Panc1 (cell line): ENCODE measurements around the gene PLCE1. TPM values are rescaled to one million over a fixed set of nuclear protein-coding genes. Genes with fewer than 3 reads are reported as not detected.

ENCODE experiments used
- ATAC-seq: fragments of 200-7000 bp; cut with Tn5 transposase; 2 replicates; pipeline ENCODE4 v1.9.1; 2020; ENCODE audit warnings: mild to moderate bottlenecking, moderate library complexity
- BruUV-seq: library from RNA; stranded (reverse); fragments of 400-500 nt; replicated peaks from 2 replicates; lab custom pipeline; 2021; lab: Mats Ljungman, UMichigan
- CTCF ChIA-PET: fragments of 300-600 bp; sonication (Branson Sonifier 250); formaldehyde crosslinking; loops from one replicate; lab custom pipeline; 2022; ENCODE audit warnings: antibody characterized with exemption; lab: Charles Lee
- POLR2A ChIA-PET: fragments of 300-600 bp; sonication (Branson Sonifier 250); formaldehyde crosslinking; loops from one replicate; lab custom pipeline; 2022; ENCODE audit warnings: antibody characterized with exemption; lab: Charles Lee
- DNase-seq: peaks from one replicate; pipeline ENCODE4 v3.0.0-alpha.2; 2010; ENCODE audit warnings: low read depth, low spot score
- H3K27ac ChIP-seq: 2 replicates; pipeline ENCODE4 v1.5.1; 2011; ENCODE audit warnings: mild to moderate bottlenecking, low read length, inconsistent platforms
- H3K27me3 ChIP-seq: fragments of 200-500 bp; sonication (Bioruptor generic); 2 replicates; pipeline ENCODE4 v1.6.0; 2014; ENCODE audit warnings: low read length, inconsistent platforms; ENCODE audit not compliant: control insufficient read depth, insufficient read depth
- H3K36me3 ChIP-seq: fragments of 200-500 bp; sonication (Bioruptor generic); 2 replicates; pipeline ENCODE4 v1.5.1; 2014; ENCODE audit warnings: inconsistent platforms, mild to moderate bottlenecking, low read length, moderate library complexity; ENCODE audit not compliant: control insufficient read depth, insufficient read depth
- H3K4me1 ChIP-seq: 2 replicates; pipeline ENCODE4 v1.5.1; 2011; ENCODE audit warnings: inconsistent platforms, mild to moderate bottlenecking, low read length, moderate library complexity; ENCODE audit not compliant: control insufficient read depth, insufficient read depth
- H3K4me3 ChIP-seq, 2 experiments: 2 replicates each; pipeline ENCODE4 v1.5.1; 2011 to 2012; ENCODE audit warnings: low read depth in 2 of 2, low read length in 2 of 2, mild to moderate bottlenecking in 2 of 2, inconsistent platforms in 1 of 2, moderate library complexity in 1 of 2
- H3K9me3 ChIP-seq: fragments of 200-500 bp; sonication (Bioruptor generic); 2 replicates; pipeline ENCODE4 v1.5.1; 2014; ENCODE audit warnings: low read depth, mild to moderate bottlenecking, inconsistent platforms, low read length, moderate library complexity; ENCODE audit not compliant: control insufficient read depth, insufficient read depth
- POLR2AphosphoS5 ChIP-seq: IDR thresholded peaks from 2 replicates; pipeline ENCODE4 v1.6.1; 2012; ENCODE audit warnings: mild to moderate bottlenecking, low read depth, low read length, moderate library complexity
- REST ChIP-seq, 2 experiments: IDR thresholded peaks; 2 replicates each; pipeline ENCODE4 v1.6.1; 2011 to 2012; ENCODE audit warnings: low read depth in 2 of 2, control low read depth in 1 of 2, low read length in 1 of 2, mild to moderate bottlenecking in 1 of 2, moderate library complexity in 1 of 2; ENCODE audit not compliant: insufficient read depth in 1 of 2
- SIN3A ChIP-seq: IDR thresholded peaks from 2 replicates; pipeline ENCODE4 v1.6.1; 2012; ENCODE audit warnings: low read depth, mild to moderate bottlenecking, low read length, moderate library complexity, borderline replicate concordance; ENCODE audit not compliant: insufficient read depth
- TCF7L2 ChIP-seq: IDR thresholded peaks from 2 replicates; pipeline ENCODE4 v1.6.1; 2011; ENCODE audit warnings: mild to moderate bottlenecking, low read depth, low read length, inconsistent platforms
- in situ Hi-C: cut with HindIII; loops from 2 replicates; pipeline ENCODE4 v1.10.0; 2016; ENCODE audit warnings: low sequenced_read_pairs, low pct_unique_long_range_greater_than_20kb
- intact Hi-C: fragments of 100-400 bp; cut with micrococcal nuclease; formaldehyde crosslinking; loops from one replicate; pipeline ENCODE4 v1.10.0; 2022; ENCODE audit not compliant: unreplicated experiment
- total RNA-seq: library from RNA; stranded (reverse); gene quantifications from one replicate; pipeline ENCODE4 v1.2.1, GENCODE V29; 2021; ENCODE audit not compliant: unreplicated experiment
- TF ChIP-seq, protein P1 (sequence below): fragments of 450-650 bp; IDR thresholded peaks from 2 replicates; pipeline ENCODE4 v1.5.1; 2017; ENCODE audit warnings: mild to moderate bottlenecking

PLCE1 gene
- total RNA-seq, 1 experiment from 2014 or later: 39.7 TPM

- intact Hi-C loops: no loop called here
- no peaks in the 10 kb centered on the region for H3K27me3 ChIP-seq
- in situ Hi-C loops: no loop called here
- H3K9me3 ChIP-seq: no peaks in the 10 kb centered on the region
- ATAC-seq: no peak
- no peak overlapping the region for H3K4me3 ChIP-seq
- H3K4me1 ChIP-seq: peaks cover 25% of the 10 kb centered on the region
- ChIA-PET CTCF (interaction anchor here (0.6 kb wide), 1 partner anchor 285 kb away, joined by 3 read pairs; no protein-coding TSS in a partner anchor), POLR2A (no interaction called here)
- BruUV-seq: no TSS peak
- H3K36me3 ChIP-seq: peaks cover 2% of the 10 kb centered on the region; the same call in 1 of the 2 replicates
- no peak for DNase-seq
- no peak for TF ChIP-seq POLR2AphosphoS5
- TF ChIP-seq SIN3A: no peak
- TF ChIP-seq, protein P1, sequence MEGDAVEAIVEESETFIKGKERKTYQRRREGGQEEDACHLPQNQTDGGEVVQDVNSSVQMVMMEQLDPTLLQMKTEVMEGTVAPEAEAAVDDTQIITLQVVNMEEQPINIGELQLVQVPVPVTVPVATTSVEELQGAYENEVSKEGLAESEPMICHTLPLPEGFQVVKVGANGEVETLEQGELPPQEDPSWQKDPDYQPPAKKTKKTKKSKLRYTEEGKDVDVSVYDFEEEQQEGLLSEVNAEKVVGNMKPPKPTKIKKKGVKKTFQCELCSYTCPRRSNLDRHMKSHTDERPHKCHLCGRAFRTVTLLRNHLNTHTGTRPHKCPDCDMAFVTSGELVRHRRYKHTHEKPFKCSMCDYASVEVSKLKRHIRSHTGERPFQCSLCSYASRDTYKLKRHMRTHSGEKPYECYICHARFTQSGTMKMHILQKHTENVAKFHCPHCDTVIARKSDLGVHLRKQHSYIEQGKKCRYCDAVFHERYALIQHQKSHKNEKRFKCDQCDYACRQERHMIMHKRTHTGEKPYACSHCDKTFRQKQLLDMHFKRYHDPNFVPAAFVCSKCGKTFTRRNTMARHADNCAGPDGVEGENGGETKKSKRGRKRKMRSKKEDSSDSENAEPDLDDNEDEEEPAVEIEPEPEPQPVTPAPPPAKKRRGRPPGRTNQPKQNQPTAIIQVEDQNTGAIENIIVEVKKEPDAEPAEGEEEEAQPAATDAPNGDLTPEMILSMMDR: no peak
- no peak for TF ChIP-seq TCF7L2
- TF ChIP-seq REST (IDR thresholded peaks at IDR 0.05; ENCODE audit: insufficient read depth in 1 of 2, low read depth in 2 of 2, low read length in 1 of 2): no peak
- no peak overlapping the region for H3K27ac ChIP-seq
Measured at GRCh38 chr10:94037286-94037685, 43.6 kb downstream of the PLCE1 start.

DNA sequence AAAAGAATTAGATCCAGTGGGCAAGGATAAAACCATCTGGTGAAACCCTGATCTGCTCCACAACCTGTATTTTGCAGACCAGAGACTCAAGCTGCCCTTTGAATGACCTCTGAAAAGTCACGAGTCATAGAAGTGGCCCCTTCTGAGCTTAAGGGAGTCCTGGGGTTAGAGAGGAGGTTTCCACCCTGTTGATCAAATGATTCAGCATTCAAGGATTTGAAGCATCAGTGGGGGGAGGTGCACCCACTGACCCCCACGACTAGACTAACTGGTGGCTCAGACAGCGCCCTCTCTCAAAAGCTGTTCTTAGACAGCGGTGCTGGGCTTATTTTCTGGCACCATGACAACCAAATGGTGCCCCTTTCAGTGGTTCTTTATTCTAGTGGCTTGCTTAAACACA, 44.3 kb downstream of the PLCE1 start:
- no peaks in the 10 kb centered on the region for H3K27me3 ChIP-seq
- peaks cover 2% of the 10 kb centered on the region; the same call in 1 of the 2 replicates for H3K36me3 ChIP-seq
- H3K27ac ChIP-seq: peak overlapping the region; percentile 27; the same call in 1 of the 2 replicates
- peaks cover 30% of the 10 kb centered on the region for H3K4me1 ChIP-seq
- TF ChIP-seq TCF7L2 (no peak), SIN3A (no peak), POLR2AphosphoS5 (no peak), REST (IDR thresholded peaks at IDR 0.05; ENCODE audit: insufficient read depth in 1 of 2, low read depth in 2 of 2, low read length in 1 of 2) (no peak)
- TF ChIP-seq, protein P1: no peak; the same call in 1 of the 2 replicates
- no TSS peak for BruUV-seq
- in situ Hi-C loops (no loop called here), intact Hi-C loops (no loop called here)
- no peak overlapping the region for H3K4me3 ChIP-seq
- H3K9me3 ChIP-seq: no peaks in the 10 kb centered on the region
- DNase-seq (no peak), ATAC-seq (peak; percentile 71)
- POLR2A ChIA-PET: no interaction called here
- CTCF ChIA-PET: no interaction called here
